K562 (cell line): ENCODE measurements around the gene ACKR2. TPM values are rescaled to one million over a fixed set of nuclear protein-coding genes. Genes with fewer than 3 reads are reported as not detected.

Experiments used
- BDP1 ChIP-seq: IDR thresholded peaks from 3 replicates; pipeline ENCODE4 v1.6.1; 2011; ENCODE audit not compliant: insufficient read length, insufficient read depth
- CBX8 ChIP-seq: fragments of 200-600 bp; sonication (generic); IDR thresholded peaks from 2 replicates; pipeline ENCODE4 v1.6.1; 2012; ENCODE audit warnings: borderline replicate concordance, mixed run types, low read depth, mild to moderate bottlenecking, moderate library complexity, mixed read lengths, low read length, control low read depth, inconsistent platforms; ENCODE audit not compliant: poor library complexity, severe bottlenecking; ENCODE audit errors: extremely low read depth
- FIP1L1 ChIP-seq: fragments of 200-400 bp; formaldehyde crosslinking; IDR thresholded peaks from 2 replicates; pipeline ENCODE4 v1.6.1; 2018; ENCODE audit warnings: mild to moderate bottlenecking, low read depth, low read length; ENCODE audit not compliant: poor library complexity, severe bottlenecking
- FOSL1 ChIP-seq: fragments of 200-800 bp; sonication (Bioruptor generic); conservative IDR thresholded peaks from 2 replicates; pipeline ENCODE4 v1.6.1; 2016; ENCODE audit warnings: missing genetic modification characterization, missing compliant biosample characterization
- IFI16 ChIP-seq: fragments of 250-450 bp; sonication (Bioruptor Pico); IDR thresholded peaks from 2 replicates; pipeline ENCODE4 v2.1.2; 2022; ENCODE audit warnings: mild to moderate bottlenecking, inconsistent platforms
- KDM5B ChIP-seq: fragments of 200-600 bp; sonication (generic); IDR thresholded peaks from 2 replicates; pipeline ENCODE4 v1.6.1; 2012; ENCODE audit warnings: low read depth, mild to moderate bottlenecking, moderate library complexity, low read length, control low read depth, inconsistent platforms; ENCODE audit not compliant: insufficient replicate concordance
- MTA1 ChIP-seq: fragments of 450-650 bp; IDR thresholded peaks from 2 replicates; pipeline ENCODE4 v1.6.1; 2017; ENCODE audit warnings: borderline replicate concordance
- MTF1 ChIP-seq: fragments of 250-450 bp; sonication (Bioruptor Pico); IDR thresholded peaks from 2 replicates; pipeline ENCODE4 v1.9.0; 2021; ENCODE audit warnings: moderate library complexity, mild to moderate bottlenecking, inconsistent platforms, borderline replicate concordance
- NFYB ChIP-seq: IDR thresholded peaks from 2 replicates; pipeline ENCODE4 v1.6.1; 2011; ENCODE audit warnings: mild to moderate bottlenecking, moderate library complexity; ENCODE audit not compliant: insufficient read length; ENCODE audit errors: extremely low read depth
- PHB2 ChIP-seq: fragments of 450-650 bp; IDR thresholded peaks from 2 replicates; pipeline ENCODE4 v1.6.1; 2017; ENCODE audit warnings: low read depth
- SMARCA4 ChIP-seq: fragments of 450-650 bp; IDR thresholded peaks from 2 replicates; pipeline ENCODE4 v1.6.1; 2016
- XRCC4 ChIP-seq: IDR thresholded peaks from one replicate; pipeline ENCODE4 v1.6.1; 2011; ENCODE audit not compliant: insufficient read depth, insufficient read length; ENCODE audit errors: extremely low read depth
- ZNF253 ChIP-seq: fragments of 250-450 bp; sonication (Bioruptor Pico); conservative IDR thresholded peaks from 2 replicates; pipeline ENCODE4 v1.6.1; 2021; ENCODE audit warnings: mild to moderate bottlenecking
- ZNF584 ChIP-seq: fragments of 200-800 bp; sonication (Bioruptor generic); IDR thresholded peaks from 2 replicates; pipeline ENCODE4 v1.6.1; 2016; ENCODE audit warnings: low read depth, mild to moderate bottlenecking, missing genetic modification characterization, missing compliant biosample characterization
- ZZZ3 ChIP-seq: fragments of 450-650 bp; IDR thresholded peaks from 2 replicates; pipeline ENCODE4 v1.6.1; 2016; ENCODE audit warnings: antibody characterized with exemption, mild to moderate bottlenecking, moderate library complexity
- polyA plus RNA-seq, 8 experiments: library from polyadenylated mRNA; depleted of rRNA in 4 of 8; stranded (reverse) in 5 of 8; unstranded in 3 of 8; fragments of >200 nt; fragmentation: Nextera tagmentation in 2 of 8; fragmentation: Illumina TruSeq in 1 of 8; extraction: Ambion mirVana in 2 of 8; extraction: Trizol in 1 of 8; gene quantifications; 2 replicates each; pipeline versions ENCODE4 v1.2.1 to v1.2.3, GENCODE V29; 2011 to 2014; ENCODE audit warnings: inconsistent platforms in 1 of 8, missing spikeins in 1 of 8
- total RNA-seq, 7 experiments: library from RNA; depleted of rRNA in 6 of 7; stranded (reverse); fragments of >200 nt in 6 of 7; fragmentation: Illumina TruSeq in 2 of 7; extraction: Trizol in 2 of 7; gene quantifications; 2 replicates each; pipeline versions ENCODE4 v1.2.1 to v1.2.3, GENCODE V29; 2011 to 2021; ENCODE audit warnings: low replicate concordance in 1 of 7
- TF ChIP-seq, protein P1 (sequence below): fragments of 250-450 bp; sonication (Bioruptor Pico); IDR thresholded peaks from 2 replicates; pipeline ENCODE4 v1.8.0; 2021; ENCODE audit warnings: borderline replicate concordance, mild to moderate bottlenecking, moderate library complexity; ENCODE audit not compliant: poor library complexity, severe bottlenecking
- TF ChIP-seq, protein P2 (sequence below), 2 experiments: fragments of 450-650 bp; IDR thresholded peaks; 2 replicates each; pipeline ENCODE4 v1.6.1; 2016; ENCODE audit warnings: mild to moderate bottlenecking in 2 of 2, borderline replicate concordance in 1 of 2, low read depth in 1 of 2, moderate library complexity in 1 of 2

Gene ACKR2
- total and polyA plus RNA-seq, 9 of the 15 experiments (the other 6 are each of a cell fraction or from before 2014, with no cell fraction given): 0.03 to 0.69 (median 0.25) TPM; not detected in 1

DNA sequence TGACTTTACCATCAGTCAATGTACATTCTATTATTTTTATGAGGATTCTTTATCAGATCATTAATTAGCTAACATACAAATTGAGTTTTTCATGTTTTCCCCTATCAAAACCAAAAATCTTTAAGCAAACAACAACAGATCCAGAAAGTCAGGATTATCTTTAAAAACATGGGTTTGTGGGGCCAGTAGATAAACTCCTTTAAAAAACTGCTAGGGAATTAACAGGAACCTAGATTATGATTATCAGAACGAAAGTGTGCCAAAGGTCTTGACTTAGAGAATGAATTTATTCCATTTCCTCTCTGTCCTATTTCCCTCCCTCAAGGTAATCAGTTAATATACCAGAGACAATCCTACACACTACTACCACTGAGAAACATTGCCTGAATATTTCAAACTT, 23.0 kb upstream of the ACKR2 start (continued):
- TF ChIP-seq, protein P1, sequence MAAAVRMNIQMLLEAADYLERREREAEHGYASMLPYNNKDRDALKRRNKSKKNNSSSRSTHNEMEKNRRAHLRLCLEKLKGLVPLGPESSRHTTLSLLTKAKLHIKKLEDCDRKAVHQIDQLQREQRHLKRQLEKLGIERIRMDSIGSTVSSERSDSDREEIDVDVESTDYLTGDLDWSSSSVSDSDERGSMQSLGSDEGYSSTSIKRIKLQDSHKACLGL (CRISPR knock-in tag): no peak
- TF ChIP-seq MTF1 (CRISPR knock-in tag) (no peak), NFYB (no peak), ZNF584 (CRISPR knock-in tag) (no peak), KDM5B (no peak), ZNF253 (CRISPR knock-in tag) (no peak), ZZZ3 (no peak), SMARCA4 (peak; percentile 68), XRCC4 (no peak), PHB2 (no peak), FIP1L1 (no peak), IFI16 (CRISPR knock-in tag) (no peak), BDP1 (no peak), MTA1 (no peak), FOSL1 (tag) (0 out of 2 replicates have a peak, but pooled peaks have one; percentile 36), CBX8 (no peak)
- TF ChIP-seq, protein P2, sequence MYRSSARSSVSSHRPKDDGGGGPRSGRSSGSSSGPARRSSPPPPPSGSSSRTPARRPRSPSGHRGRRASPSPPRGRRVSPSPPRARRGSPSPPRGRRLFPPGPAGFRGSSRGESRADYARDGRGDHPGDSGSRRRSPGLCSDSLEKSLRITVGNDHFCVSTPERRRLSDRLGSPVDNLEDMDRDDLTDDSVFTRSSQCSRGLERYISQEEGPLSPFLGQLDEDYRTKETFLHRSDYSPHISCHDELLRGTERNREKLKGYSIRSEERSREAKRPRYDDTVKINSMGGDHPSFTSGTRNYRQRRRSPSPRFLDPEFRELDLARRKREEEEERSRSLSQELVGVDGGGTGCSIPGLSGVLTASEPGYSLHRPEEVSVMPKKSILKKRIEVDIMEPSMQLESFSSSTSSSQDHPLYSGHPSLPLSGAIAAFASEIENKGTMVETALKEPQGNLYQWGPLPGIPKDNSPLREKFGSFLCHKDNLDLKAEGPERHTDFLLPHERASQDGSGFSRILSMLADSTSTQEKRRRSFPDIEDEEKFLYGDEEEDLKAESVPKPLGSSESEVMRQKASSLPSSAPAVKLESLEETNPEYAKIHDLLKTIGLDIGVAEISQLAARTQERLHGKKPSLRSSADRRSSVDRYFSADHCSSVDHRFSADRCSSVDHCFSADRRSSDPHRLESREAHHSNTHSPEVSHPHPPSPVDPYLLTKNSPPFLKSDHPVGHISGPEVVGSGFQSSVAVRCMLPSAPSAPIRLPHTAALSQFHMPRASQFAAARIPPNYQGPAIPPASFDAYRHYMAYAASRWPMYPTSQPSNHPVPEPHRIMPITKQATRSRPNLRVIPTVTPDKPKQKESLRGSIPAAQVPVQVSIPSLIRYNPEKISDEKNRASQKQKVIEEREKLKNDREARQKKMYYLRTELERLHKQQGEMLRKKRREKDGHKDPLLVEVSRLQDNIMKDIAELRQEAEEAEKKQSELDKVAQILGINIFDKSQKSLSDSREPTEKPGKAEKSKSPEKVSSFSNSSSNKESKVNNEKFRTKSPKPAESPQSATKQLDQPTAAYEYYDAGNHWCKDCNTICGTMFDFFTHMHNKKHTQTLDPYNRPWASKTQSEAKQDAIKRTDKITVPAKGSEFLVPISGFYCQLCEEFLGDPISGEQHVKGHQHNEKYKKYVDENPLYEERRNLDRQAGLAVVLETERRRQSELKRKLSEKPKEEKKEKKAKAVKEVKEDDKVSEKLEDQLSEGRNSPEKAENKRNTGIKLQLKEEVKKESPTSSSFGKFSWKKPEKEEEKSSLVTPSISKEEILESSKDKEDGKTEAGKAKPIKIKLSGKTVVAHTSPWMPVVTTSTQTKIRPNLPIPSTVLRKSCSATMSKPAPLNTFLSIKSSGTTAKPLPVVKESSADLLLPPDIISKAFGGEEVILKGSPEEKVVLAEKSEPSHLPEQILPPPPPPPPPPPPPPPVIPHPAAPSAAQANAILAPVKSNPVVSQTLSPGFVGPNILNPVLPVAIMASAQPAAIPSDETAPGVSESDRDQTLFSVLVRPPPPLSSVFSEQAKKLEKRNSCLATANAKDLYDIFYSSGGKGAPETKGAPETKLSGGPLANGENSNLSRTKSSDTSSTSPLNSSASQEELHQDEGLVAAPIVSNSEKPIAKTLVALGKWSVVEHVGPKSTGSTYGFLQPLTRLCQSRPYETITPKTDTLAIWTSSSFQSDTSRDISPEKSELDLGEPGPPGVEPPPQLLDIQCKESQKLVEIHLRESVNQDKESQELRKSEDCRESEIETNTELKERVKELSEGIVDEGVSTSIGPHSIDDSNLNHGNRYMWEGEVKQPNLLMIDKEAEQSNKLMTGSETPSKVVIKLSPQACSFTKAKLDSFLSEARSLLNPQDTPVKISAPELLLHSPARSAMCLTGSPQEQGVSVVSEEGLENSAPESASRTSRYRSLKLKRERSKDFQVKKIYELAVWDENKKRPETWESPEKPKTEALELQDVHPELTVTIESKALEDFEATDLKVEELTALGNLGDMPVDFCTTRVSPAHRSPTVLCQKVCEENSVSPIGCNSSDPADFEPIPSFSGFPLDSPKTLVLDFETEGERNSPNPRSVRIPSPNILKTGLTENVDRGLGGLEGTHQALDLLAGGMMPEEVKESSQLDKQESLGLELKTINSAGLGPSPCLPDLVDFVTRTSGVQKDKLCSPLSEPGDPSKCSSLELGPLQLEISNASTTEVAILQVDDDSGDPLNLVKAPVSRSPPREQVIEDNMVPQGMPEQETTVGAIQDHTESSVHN (IDR thresholded peaks at IDR 0.05; ENCODE audit: borderline replicate concordance in 1 of 2, low read depth in 1 of 2): no peak
